Midbrain (tissue), 1 donor: ENCODE results near the gene MYCBP2.
"Not testable (repeated sequence)": the region's sequence is repeated elsewhere in the genome, so short reads cannot be mapped to it uniquely, and the experiment has no call there.

Experiments
- DNase-seq: peaks from one replicate; lab custom pipeline; 2025; lab: John Stamatoyannopoulos, UW

Gene MYCBP2

GRCh38 chr13:77326905-77327604 lies at the start of gene MYCBP2:
Gene MYCBP2, minus strand, starts transcription at chr13:77327094. Its CDS starts 319 bp downstream, at chr13:77326775.
- DNase-seq: peak; percentile 97

- no peak for DNase-seq
Measured at GRCh38 chr13:77375560-77376108, 48.7 kb upstream of the MYCBP2 start.

GRCh38 chr13:77374786-77375185 lies 47.9 kb upstream of the MYCBP2 start:
- DNase-seq: no peak

- DNase-seq: no peak
Measured at GRCh38 chr13:77374339-77374738, 47.4 kb upstream of the MYCBP2 start.

- DNase-seq: no peak
Measured at GRCh38 chr13:77373502-77373901, 46.6 kb upstream of the MYCBP2 start.

- no peak for DNase-seq
Measured at GRCh38 chr13:77372275-77372674, 45.4 kb upstream of the MYCBP2 start.

- no peak for DNase-seq
Measured at GRCh38 chr13:77370888-77371287, 44.0 kb upstream of the MYCBP2 start.

- DNase-seq: no peak
Measured at GRCh38 chr13:77362166-77362565, 35.3 kb upstream of the MYCBP2 start.

- no peak for DNase-seq
Measured at GRCh38 chr13:77360032-77360685, 33.3 kb upstream of the MYCBP2 start.

GRCh38 chr13:77359171-77359570 lies 32.3 kb upstream of the MYCBP2 start:
- DNase-seq: no peak

GRCh38 chr13:77358001-77358400 lies 31.1 kb upstream of the MYCBP2 start:
- DNase-seq: no peak

GRCh38 chr13:77356155-77356554 lies 29.3 kb upstream of the MYCBP2 start:
- no peak for DNase-seq

GRCh38 chr13:77353995-77354394 lies 27.1 kb upstream of the MYCBP2 start:
- no peak for DNase-seq

GRCh38 chr13:77351315-77351714 lies 24.4 kb upstream of the MYCBP2 start:
- DNase-seq: peak; percentile 29

GRCh38 chr13:77350811-77351210 lies 23.9 kb upstream of the MYCBP2 start:
- no peak for DNase-seq

- DNase-seq: no peak
Measured at GRCh38 chr13:77349365-77349764, 22.5 kb upstream of the MYCBP2 start.

- not testable (repeated sequence) for DNase-seq
Measured at GRCh38 chr13:77347351-77347750, 20.5 kb upstream of the MYCBP2 start.

GRCh38 chr13:77345150-77345780 lies 18.4 kb upstream of the MYCBP2 start:
- no peak for DNase-seq

GRCh38 chr13:77343841-77344240 lies 16.9 kb upstream of the MYCBP2 start:
- no peak for DNase-seq

GRCh38 chr13:77339408-77339807 lies 12.5 kb upstream of the MYCBP2 start:
- DNase-seq: no peak

- DNase-seq: no peak
Measured at GRCh38 chr13:77338961-77339401, 12.1 kb upstream of the MYCBP2 start.

GRCh38 chr13:77338329-77338728 lies 11.4 kb upstream of the MYCBP2 start:
- DNase-seq: no peak

GRCh38 chr13:77337159-77337558 lies 10.3 kb upstream of the MYCBP2 start:
- DNase-seq: no peak
